ENCODE results near the gene WDR72.

GRCh38 chr15:53644660-53645059 lies 114.8 kb downstream of the WDR72 start:
- TF ChIP-seq CTCF (IDR thresholded peaks at IDR 0.05; ENCODE audit: low read depth, low read length, missing input control) (no peak), HNF4A (conservative IDR thresholded peaks at IDR 0.05) (no peak), MAX (IDR thresholded peaks at IDR 0.05) (no peak), ATF3 (IDR thresholded peaks at IDR 0.05) (no peak), GABPA (IDR thresholded peaks at IDR 0.05 in 1 of 2, conservative IDR thresholded peaks at IDR 0.05 in 1 of 2) (no peak), TAF1 (conservative IDR thresholded peaks at IDR 0.05) (no peak), NR2F2 (IDR thresholded peaks at IDR 0.05) (no peak), ZBTB33 (IDR thresholded peaks at IDR 0.05) (no peak), RAD21 (IDR thresholded peaks at IDR 0.05) (no peak), RXRA (IDR thresholded peaks at IDR 0.05) (no peak)

Measured in liver (tissue), 3 donors.